SK-N-MC (cell line): ENCODE data around the gene ING5.

Experiments used
- EZH2 ChIP-seq: fragments of 200-600 bp; sonication (generic); IDR thresholded peaks from one replicate; pipeline ENCODE4 v1.6.1; 2017; ENCODE audit warnings: antibody characterized with exemption
- POLR2AphosphoS5 ChIP-seq: IDR thresholded peaks from 2 replicates; pipeline ENCODE4 v1.6.1; 2012; ENCODE audit warnings: mild to moderate bottlenecking, low read depth, low read length, borderline replicate concordance

GRCh38 chr2:241668354-241668753, 33.5 kb upstream of the ING5 start:
- TF ChIP-seq POLR2AphosphoS5 (no peak), EZH2 (no peak)
